Trophoblast cell (in vitro differentiated cells and primary cell): ENCODE data around the gene HBG2.

Source experiments
- DNase-seq, 2 donors: peaks; one replicate each; pipeline ENCODE4 v3.0.0-alpha.2; 2016
- H2AFZ ChIP-seq: 2 replicates; pipeline ENCODE4 v1.6.1; 2013; ENCODE audit warnings: low read length, moderate library complexity, mild to moderate bottlenecking; ENCODE audit not compliant: insufficient read depth, poor library complexity
- H2AK5ac ChIP-seq: 2 replicates; pipeline ENCODE4 v1.6.1; 2013; ENCODE audit warnings: mild to moderate bottlenecking, low read length
- H2BK120ac ChIP-seq: 2 replicates; pipeline ENCODE4 v1.6.1; 2013; ENCODE audit warnings: low read length, mild to moderate bottlenecking, moderate library complexity; ENCODE audit not compliant: insufficient read depth, poor library complexity
- H2BK12ac ChIP-seq: 2 replicates; pipeline ENCODE4 v1.6.1; 2013; ENCODE audit warnings: mild to moderate bottlenecking, low read length, moderate library complexity
- H2BK5ac ChIP-seq: 2 replicates; pipeline ENCODE4 v1.6.1; 2013; ENCODE audit warnings: low read length, low read depth, moderate library complexity, mild to moderate bottlenecking; ENCODE audit not compliant: poor library complexity
- H3K14ac ChIP-seq: 2 replicates; pipeline ENCODE4 v1.6.1; 2013; ENCODE audit warnings: mild to moderate bottlenecking, low read length
- H3K18ac ChIP-seq: 2 replicates; pipeline ENCODE4 v1.6.1; 2013; ENCODE audit warnings: mild to moderate bottlenecking, low read length
- H3K23ac ChIP-seq: 2 replicates; pipeline ENCODE4 v1.6.1; 2013; ENCODE audit warnings: low read length
- H3K27ac ChIP-seq: 2 replicates; pipeline ENCODE4 v1.5.1; 2013; ENCODE audit warnings: low read depth, mild to moderate bottlenecking, inconsistent platforms, low read length, moderate library complexity
- H3K27me3 ChIP-seq: 2 replicates; pipeline ENCODE4 v1.6.1; 2013; ENCODE audit warnings: inconsistent platforms, mild to moderate bottlenecking, low read length, moderate library complexity; ENCODE audit not compliant: insufficient read depth
- H3K36me3 ChIP-seq, 2 experiments: 1 replicate in 1 of 2; 2 replicates in 1 of 2; pipeline ENCODE4 v1.6.1; 2013; ENCODE audit warnings: low read length in 2 of 2, mild to moderate bottlenecking in 2 of 2, moderate library complexity in 1 of 2; ENCODE audit not compliant: insufficient read depth in 2 of 2, control insufficient read depth in 1 of 2
- H3K4ac ChIP-seq: 2 replicates; pipeline ENCODE4 v1.6.1; 2013; ENCODE audit warnings: low read depth, mild to moderate bottlenecking, low read length, moderate library complexity
- H3K4me1 ChIP-seq, 2 experiments: 1 replicate in 1 of 2; 2 replicates in 1 of 2; pipeline ENCODE4 v1.6.1; 2013; ENCODE audit warnings: low read length in 2 of 2, mild to moderate bottlenecking in 2 of 2, moderate library complexity in 1 of 2; ENCODE audit not compliant: insufficient read depth in 2 of 2, control insufficient read depth in 1 of 2
- H3K4me2 ChIP-seq: 2 replicates; pipeline ENCODE4 v1.6.1; 2013; ENCODE audit warnings: inconsistent platforms, mild to moderate bottlenecking, low read length, moderate library complexity
- H3K4me3 ChIP-seq: 2 replicates; pipeline ENCODE4 v1.5.1; 2013; ENCODE audit warnings: mild to moderate bottlenecking, low read depth, low read length, inconsistent platforms
- H3K79me1 ChIP-seq: one replicate; pipeline ENCODE4 v1.6.1; 2013; ENCODE audit warnings: low read length
- H3K79me2 ChIP-seq: 2 replicates; pipeline ENCODE4 v1.6.1; 2013; ENCODE audit warnings: low read length, mild to moderate bottlenecking; ENCODE audit not compliant: control insufficient read depth, insufficient read depth, poor library complexity
- H3K9ac ChIP-seq: 2 replicates; pipeline ENCODE4 v1.6.1; 2013; ENCODE audit warnings: mild to moderate bottlenecking, low read length
- H3K9me3 ChIP-seq: 2 replicates; pipeline ENCODE4 v1.6.1; 2013; ENCODE audit warnings: low read depth, mild to moderate bottlenecking, control low read depth, inconsistent platforms, low read length; ENCODE audit not compliant: insufficient read depth
- H4K12ac ChIP-seq: 2 replicates; pipeline ENCODE4 v1.6.1; 2013; ENCODE audit warnings: low read depth, mild to moderate bottlenecking, low read length, moderate library complexity
- H4K8ac ChIP-seq: 2 replicates; pipeline ENCODE4 v1.6.1; 2013; ENCODE audit warnings: low read depth, mild to moderate bottlenecking, low read length, moderate library complexity
- H4K91ac ChIP-seq: one replicate; pipeline ENCODE4 v1.6.1; 2013; ENCODE audit warnings: low read depth, mild to moderate bottlenecking, low read length, moderate library complexity
- WGBS: extraction: QIAGEN DNeasy Blood & Tissue Kit; methylation state at CpG from one replicate; pipeline ENCODE4 v1.1.7; 2013; ENCODE audit warnings: missing lambda C conversion rate; ENCODE audit not compliant: insufficient read length, insufficient coverage; ENCODE audit errors: extremely low coverage; 5-methylcytosine and 5-hydroxymethylcytosine counted together

HBG2 gene

DNA sequence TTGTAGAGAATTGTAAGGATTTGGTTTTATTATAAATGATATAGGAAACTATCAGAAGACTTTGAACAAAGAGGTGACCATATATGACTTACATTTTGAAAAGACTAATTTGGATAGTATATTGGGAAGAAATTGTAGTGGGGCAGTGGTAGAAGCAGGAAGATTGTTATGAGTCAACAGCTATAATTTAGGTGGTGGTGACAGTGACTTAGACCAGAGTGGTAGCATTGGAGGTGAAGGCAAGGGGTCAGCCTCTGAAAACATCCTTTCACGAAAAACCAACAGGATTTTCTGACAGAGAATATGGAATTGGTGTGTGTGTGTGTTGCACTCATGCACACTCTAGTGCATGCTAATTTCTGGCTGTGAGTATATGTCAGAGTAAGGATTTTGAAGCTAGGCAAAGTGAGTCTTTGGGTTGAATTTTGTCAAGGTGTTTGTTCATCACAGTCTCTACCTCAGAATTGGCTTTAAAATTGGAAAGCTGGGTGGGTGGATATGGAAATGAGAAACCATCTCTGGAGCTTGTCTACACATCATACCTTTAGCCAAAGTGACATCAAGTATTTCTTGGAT is 23.3 kb upstream of the HBG2 start:
- Histone ChIP-seq H3K14ac (no peak overlapping the region), H2AK5ac (no peak overlapping the region), H2BK12ac (no peak overlapping the region), H3K36me3 (no peaks in the 10 kb centered on the region), H3K27ac (no peak overlapping the region), H2BK5ac (no peak overlapping the region), H3K4me3 (no peak overlapping the region), H4K12ac (no peak overlapping the region), H3K9me3 (no peaks in the 10 kb centered on the region), H3K79me1 (no peaks in the 10 kb centered on the region), H3K9ac (no peak overlapping the region), H3K4me2 (no peak overlapping the region), H4K91ac (no peak overlapping the region), H3K18ac (no peak overlapping the region), H3K23ac (no peak overlapping the region), H2AFZ (no peak overlapping the region), H3K4me1 (no peaks in the 10 kb centered on the region), H2BK120ac (no peak overlapping the region), H3K27me3 (no peaks in the 10 kb centered on the region), H3K79me2 (no peaks in the 10 kb centered on the region), H3K4ac (no peak overlapping the region), H4K8ac (no peak overlapping the region)
- no peak for DNase-seq
- no CpG with 5 or more reads among the region's 1 CpG for WGBS

GRCh38 chr11:5276697-5277096 is 22.1 kb upstream of the HBG2 start:
- H2BK12ac ChIP-seq: no peak overlapping the region
- H3K27ac ChIP-seq: no peak overlapping the region
- no peak overlapping the region for H2AK5ac ChIP-seq
- no peaks in the 10 kb centered on the region for H3K79me2 ChIP-seq
- H3K4ac ChIP-seq: no peak overlapping the region
- H3K36me3 ChIP-seq: no peaks in the 10 kb centered on the region
- H4K91ac ChIP-seq: no peak overlapping the region
- H2AFZ ChIP-seq: no peak overlapping the region
- no peaks in the 10 kb centered on the region for H3K9me3 ChIP-seq
- no peak overlapping the region for H3K14ac ChIP-seq
- H3K4me1 ChIP-seq: no peaks in the 10 kb centered on the region
- H3K27me3 ChIP-seq: no peaks in the 10 kb centered on the region
- H2BK5ac ChIP-seq: no peak overlapping the region
- no peak overlapping the region for H4K8ac ChIP-seq
- no CpG with 5 or more reads among the region's 2 CpGs for WGBS
- H3K23ac ChIP-seq: no peak overlapping the region
- no peak overlapping the region for H3K9ac ChIP-seq
- H3K4me3 ChIP-seq: no peak overlapping the region
- no peak overlapping the region for H2BK120ac ChIP-seq
- no peaks in the 10 kb centered on the region for H3K79me1 ChIP-seq
- H4K12ac ChIP-seq: no peak overlapping the region
- H3K4me2 ChIP-seq: no peak overlapping the region
- no peak for DNase-seq
- H3K18ac ChIP-seq: no peak overlapping the region

DNA sequence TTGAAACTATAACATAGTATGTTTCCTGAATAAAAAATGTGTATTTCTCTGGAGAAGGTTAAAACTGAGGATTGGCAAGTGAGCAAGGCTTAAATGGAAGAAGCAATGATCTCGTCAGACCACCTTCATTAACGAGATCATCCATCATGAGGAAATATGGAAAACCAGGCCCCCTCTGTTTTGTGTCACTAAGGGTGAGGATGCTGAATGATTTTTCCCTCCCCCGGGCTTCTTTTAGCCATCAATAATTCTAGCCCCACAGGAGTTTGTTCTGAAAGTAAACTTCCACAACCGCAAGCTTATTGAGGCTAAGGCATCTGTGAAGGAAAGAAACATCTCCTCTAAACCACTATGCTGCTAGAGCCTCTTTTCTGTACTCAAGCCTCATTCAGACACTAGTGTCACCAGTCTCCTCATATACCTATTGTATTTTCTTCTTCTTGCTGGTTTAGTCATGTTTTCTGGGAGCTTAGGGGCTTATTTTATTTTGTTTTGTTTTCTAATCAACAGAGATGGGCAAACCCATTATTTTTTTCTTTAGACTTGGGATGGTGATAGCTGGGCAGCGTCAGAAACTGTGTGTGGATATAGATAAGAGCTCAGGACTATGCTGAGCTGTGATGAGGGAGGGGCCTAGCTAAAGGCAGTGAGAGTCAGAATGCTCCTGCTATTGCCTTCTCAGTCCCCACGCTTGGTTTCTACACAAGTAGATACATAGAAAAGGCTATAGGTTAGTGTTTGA is 21.0 kb upstream of the HBG2 start:
- Histone ChIP-seq H3K4me2 (no peak overlapping the region), H2AFZ (no peak overlapping the region), H3K79me1 (no peaks in the 10 kb centered on the region), H2AK5ac (no peak overlapping the region), H3K9ac (no peak overlapping the region), H3K9me3 (no peaks in the 10 kb centered on the region), H4K91ac (no peak overlapping the region), H3K27ac (no peak overlapping the region), H3K36me3 (no peaks in the 10 kb centered on the region), H3K23ac (no peak overlapping the region), H4K12ac (no peak overlapping the region), H2BK120ac (no peak overlapping the region), H4K8ac (no peak overlapping the region), H3K4ac (no peak overlapping the region), H3K27me3 (no peaks in the 10 kb centered on the region), H3K79me2 (no peaks in the 10 kb centered on the region), H3K4me1 (no peaks in the 10 kb centered on the region), H3K18ac (no peak overlapping the region), H3K4me3 (no peak overlapping the region), H2BK5ac (no peak overlapping the region), H3K14ac (no peak overlapping the region), H2BK12ac (no peak overlapping the region)
- no peak for DNase-seq
- no CpG with 5 or more reads among the region's 6 CpGs for WGBS

DNA sequence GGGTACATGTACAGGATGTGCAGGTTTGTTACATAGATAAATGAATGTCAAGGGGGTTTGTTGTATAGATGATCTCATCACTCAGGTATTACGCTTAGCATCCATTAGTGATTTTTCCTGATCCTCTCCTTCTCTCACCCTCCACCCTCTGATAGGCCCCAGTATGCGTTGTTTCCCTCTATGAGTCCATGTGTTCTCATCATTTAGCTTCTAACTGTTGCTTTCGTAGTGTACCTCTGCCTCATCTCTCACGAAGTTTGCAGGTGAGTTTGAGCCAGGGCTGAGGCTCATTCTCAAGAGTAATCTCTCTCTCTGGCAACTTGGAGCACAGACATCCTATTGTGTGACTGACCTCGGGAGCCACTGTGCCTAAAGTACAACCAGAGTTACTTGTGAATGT is 19.8 kb upstream of the HBG2 start:
- H2BK5ac ChIP-seq: no peak overlapping the region
- no peak overlapping the region for H3K4ac ChIP-seq
- H3K14ac ChIP-seq: no peak overlapping the region
- no peaks in the 10 kb centered on the region for H3K4me1 ChIP-seq
- H2AFZ ChIP-seq: no peak overlapping the region
- no peaks in the 10 kb centered on the region for H3K27me3 ChIP-seq
- H3K4me2 ChIP-seq: no peak overlapping the region
- H3K79me1 ChIP-seq: no peaks in the 10 kb centered on the region
- no CpG with 5 or more reads among the region's 5 CpGs for WGBS
- no peak overlapping the region for H4K12ac ChIP-seq
- no peaks in the 10 kb centered on the region for H3K9me3 ChIP-seq
- H3K23ac ChIP-seq: no peak overlapping the region
- H2AK5ac ChIP-seq: no peak overlapping the region
- no peaks in the 10 kb centered on the region for H3K36me3 ChIP-seq
- H3K18ac ChIP-seq: no peak overlapping the region
- H3K9ac ChIP-seq: no peak overlapping the region
- H4K8ac ChIP-seq: no peak overlapping the region
- no peak overlapping the region for H2BK120ac ChIP-seq
- H3K4me3 ChIP-seq: no peak overlapping the region
- no peak overlapping the region for H4K91ac ChIP-seq
- no peak overlapping the region for H3K27ac ChIP-seq
- no peak for DNase-seq
- H2BK12ac ChIP-seq: no peak overlapping the region
- H3K79me2 ChIP-seq: no peaks in the 10 kb centered on the region
